OCI-LY3 (cell line): ENCODE measurements around the gene NFIC.

ENCODE experiments used
- EZH2phosphoT487 ChIP-seq: fragments of 200-600 bp; shearing (Covaris generic); IDR thresholded peaks from 2 replicates; pipeline ENCODE4 v1.6.1; 2018; ENCODE audit warnings: antibody characterized with exemption, mixed run types, low read depth
- TF ChIP-seq, protein P1 (sequence below): fragments of 200-600, 300-600 bp; sonication (generic); IDR thresholded peaks from 2 replicates; pipeline ENCODE4 v1.5.1; 2014; ENCODE audit warnings: antibody characterized with exemption, low read length, low read depth

DNA sequence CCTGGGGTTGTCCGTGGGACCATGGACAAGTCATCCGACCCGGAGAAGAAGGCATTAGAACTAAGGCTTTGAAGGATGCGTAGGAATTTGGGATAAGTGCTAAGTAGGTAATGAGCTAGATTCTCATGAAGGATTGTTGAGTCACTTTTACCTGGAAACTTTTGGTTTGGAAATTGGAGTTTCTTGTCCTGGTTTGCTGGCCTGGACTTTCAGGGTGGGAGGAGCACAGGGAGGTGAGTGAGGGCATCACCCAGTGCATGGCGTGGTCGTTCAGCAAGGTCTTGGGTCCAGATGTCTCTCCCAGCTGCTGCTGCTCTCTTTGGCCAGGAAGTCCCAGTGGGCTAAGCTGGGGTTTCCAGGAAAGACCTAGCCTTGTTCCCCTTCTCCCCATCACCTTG is 7.6 kb downstream of the NFIC start:
- TF ChIP-seq, protein P1, sequence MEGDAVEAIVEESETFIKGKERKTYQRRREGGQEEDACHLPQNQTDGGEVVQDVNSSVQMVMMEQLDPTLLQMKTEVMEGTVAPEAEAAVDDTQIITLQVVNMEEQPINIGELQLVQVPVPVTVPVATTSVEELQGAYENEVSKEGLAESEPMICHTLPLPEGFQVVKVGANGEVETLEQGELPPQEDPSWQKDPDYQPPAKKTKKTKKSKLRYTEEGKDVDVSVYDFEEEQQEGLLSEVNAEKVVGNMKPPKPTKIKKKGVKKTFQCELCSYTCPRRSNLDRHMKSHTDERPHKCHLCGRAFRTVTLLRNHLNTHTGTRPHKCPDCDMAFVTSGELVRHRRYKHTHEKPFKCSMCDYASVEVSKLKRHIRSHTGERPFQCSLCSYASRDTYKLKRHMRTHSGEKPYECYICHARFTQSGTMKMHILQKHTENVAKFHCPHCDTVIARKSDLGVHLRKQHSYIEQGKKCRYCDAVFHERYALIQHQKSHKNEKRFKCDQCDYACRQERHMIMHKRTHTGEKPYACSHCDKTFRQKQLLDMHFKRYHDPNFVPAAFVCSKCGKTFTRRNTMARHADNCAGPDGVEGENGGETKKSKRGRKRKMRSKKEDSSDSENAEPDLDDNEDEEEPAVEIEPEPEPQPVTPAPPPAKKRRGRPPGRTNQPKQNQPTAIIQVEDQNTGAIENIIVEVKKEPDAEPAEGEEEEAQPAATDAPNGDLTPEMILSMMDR: no peak
- no peak for TF ChIP-seq EZH2phosphoT487
